GM12865 (cell line): ENCODE results near the gene STXBP5.

ENCODE experiments used
- DNase-seq: peaks from one replicate; pipeline ENCODE4 v3.0.0; 2010; ENCODE audit warnings: low read depth
- H3K4me3 ChIP-seq: 2 replicates; pipeline ENCODE4 v1.5.1; 2011; ENCODE audit warnings: mild to moderate bottlenecking, low read depth, low read length, control low read depth
- TF ChIP-seq, protein P1 (sequence below): IDR thresholded peaks from 2 replicates; pipeline ENCODE4 v1.5.1; 2011; ENCODE audit warnings: low read length, control low read depth, low read depth, inconsistent platforms; ENCODE audit not compliant: insufficient read depth; ENCODE audit errors: missing control alignments

Gene STXBP5

DNA sequence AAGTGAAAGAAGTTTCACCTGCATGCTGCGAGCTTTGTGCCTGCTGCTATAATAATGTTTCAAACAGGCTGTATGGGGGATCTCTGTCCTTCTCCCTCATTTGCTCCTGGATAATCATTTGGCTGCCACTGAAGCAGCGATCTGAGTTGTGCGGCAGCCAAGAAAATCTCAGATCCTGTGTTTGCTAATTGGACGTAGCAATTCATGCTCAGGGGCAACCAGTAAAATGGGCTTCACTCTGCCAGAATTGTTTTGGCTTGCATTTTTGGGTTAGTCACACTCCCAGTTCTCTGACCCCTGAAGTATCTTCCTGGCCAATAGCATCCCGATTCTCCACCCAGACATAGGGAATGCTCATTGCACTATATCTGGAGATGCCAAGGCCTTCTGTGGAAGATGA, 13.7 kb upstream of the STXBP5 start:
- no peak overlapping the region for H3K4me3 ChIP-seq
- DNase-seq: no peak
- TF ChIP-seq, protein P1, sequence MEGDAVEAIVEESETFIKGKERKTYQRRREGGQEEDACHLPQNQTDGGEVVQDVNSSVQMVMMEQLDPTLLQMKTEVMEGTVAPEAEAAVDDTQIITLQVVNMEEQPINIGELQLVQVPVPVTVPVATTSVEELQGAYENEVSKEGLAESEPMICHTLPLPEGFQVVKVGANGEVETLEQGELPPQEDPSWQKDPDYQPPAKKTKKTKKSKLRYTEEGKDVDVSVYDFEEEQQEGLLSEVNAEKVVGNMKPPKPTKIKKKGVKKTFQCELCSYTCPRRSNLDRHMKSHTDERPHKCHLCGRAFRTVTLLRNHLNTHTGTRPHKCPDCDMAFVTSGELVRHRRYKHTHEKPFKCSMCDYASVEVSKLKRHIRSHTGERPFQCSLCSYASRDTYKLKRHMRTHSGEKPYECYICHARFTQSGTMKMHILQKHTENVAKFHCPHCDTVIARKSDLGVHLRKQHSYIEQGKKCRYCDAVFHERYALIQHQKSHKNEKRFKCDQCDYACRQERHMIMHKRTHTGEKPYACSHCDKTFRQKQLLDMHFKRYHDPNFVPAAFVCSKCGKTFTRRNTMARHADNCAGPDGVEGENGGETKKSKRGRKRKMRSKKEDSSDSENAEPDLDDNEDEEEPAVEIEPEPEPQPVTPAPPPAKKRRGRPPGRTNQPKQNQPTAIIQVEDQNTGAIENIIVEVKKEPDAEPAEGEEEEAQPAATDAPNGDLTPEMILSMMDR: no peak

DNA sequence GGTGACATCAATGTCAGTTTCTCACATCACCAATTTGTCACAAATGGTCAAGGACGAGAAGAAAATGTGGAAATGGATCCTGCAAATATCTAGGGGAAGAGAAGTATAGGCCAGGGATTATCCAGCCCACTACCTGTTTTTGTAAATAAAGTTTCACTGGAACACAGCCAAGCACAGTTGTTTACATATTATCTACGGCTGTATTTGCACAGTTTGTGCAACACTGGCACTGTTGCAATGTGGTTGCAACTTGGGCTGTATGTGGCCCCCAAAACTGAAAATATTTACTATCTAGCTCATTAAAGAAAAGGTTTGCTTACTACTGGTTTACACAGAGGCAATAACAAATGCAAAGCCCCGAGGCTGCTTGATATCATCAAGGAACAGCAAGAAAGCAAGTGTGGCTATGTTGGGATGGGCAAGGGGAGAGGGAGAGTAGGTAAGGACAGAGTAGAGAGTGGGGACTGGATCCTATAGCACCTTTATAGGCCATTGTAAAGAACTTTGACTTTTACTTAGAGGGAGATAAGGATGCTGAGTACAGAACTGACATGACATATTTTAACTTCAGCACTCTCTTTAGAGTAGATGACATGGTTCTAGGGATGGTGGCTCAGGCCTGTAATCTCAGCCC, 11.8 kb upstream of the STXBP5 start:
- TF ChIP-seq, protein P1: no peak
- DNase-seq: no peak
- H3K4me3 ChIP-seq: no peak overlapping the region

DNA sequence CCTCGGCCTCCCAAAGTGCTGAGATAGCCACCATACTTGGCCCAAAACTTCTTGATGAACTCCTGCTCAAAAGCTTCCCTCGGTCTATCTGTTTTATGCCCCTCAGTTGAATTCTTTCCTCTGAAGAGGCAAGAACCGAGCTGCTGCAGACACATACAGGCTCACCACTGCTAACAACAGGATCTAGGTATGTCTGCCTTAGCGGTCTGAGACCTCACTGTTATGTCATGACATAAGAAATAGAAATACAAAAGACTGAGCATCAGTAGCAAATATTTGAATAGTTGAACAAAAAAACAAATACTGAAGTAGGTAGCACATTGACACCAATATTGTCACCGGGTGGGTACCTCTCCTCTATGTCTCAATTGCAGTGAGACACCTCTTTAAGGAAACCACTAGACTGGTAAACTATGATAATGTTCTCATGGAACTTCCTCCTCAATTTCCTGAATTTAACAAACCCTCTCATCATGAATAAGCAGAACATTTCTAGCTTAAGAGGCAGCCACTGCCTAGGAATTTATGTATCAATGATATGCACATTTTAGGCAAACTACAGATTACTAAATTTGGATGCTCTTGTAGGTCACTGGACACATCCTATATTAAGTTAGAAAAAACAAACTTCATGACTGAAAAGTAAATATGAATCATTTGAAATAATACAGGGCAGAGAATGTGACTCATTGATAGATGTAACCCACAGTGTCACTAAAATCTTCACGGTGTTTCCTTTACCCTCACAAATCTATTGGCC, 9.4 kb upstream of the STXBP5 start:
- TF ChIP-seq, protein P1: no peak
- no peak overlapping the region for H3K4me3 ChIP-seq
- no peak for DNase-seq

DNA sequence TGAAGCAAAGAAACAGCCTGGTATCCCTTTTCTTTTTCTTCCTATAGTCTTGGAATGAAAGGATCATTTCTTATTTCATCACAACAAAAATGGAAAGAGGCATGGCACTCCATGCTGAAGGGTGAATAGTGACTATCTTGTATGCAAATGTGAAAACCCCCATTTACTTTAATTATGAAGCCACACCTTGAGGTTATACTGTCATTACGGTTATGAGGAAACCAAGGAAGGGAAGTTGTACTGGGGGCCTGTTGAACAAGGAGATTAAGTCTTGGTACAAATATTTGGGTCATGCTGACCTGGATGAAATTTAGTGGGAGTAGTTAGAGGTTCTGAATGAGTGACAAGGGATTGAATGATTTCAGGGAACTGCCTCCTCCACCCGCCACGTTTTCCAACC, 8.7 kb upstream of the STXBP5 start:
- no peak for DNase-seq
- no peak overlapping the region for H3K4me3 ChIP-seq
- TF ChIP-seq, protein P1: no peak

DNA sequence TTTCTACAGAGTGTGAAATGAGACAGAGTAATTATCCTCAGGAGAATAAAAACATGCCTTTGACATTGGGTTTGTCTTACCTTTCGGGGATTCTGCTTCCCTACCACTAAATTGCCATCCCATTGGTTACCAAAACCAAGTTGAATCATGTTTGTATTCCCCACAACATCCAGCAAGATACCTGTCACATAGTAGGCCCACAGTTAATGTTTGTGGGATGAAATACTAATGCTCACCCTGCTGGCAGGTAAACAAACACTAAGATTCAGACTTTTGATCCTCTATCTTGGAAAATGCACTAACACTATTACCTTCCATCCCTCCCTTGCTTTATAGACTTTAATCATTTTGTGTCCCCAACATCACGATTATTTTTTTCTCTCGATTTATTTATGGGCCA, 8.2 kb upstream of the STXBP5 start:
- no peak overlapping the region for H3K4me3 ChIP-seq
- TF ChIP-seq, protein P1: no peak
- DNase-seq: no peak

DNA sequence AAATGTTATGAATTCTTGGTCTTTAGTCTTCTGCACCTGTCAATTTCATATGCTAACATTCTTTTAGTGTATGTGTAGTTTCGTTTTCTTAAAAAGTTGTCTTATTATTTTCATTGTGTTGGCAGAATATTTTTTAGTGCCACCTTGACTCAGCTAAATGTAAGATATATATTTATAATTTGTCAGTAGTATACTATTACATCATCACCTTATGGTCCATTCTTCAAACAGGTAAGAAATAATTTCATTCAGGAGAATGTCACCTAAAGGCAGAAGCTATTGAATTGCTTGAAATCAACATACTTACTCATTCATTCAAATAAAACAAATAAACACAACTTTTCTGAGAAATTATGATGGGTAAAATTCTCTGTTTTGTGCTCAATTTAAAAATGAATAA, 3.5 kb upstream of the STXBP5 start:
- TF ChIP-seq, protein P1: no peak
- no peak for DNase-seq
- H3K4me3 ChIP-seq: no peak overlapping the region
